Thyroid gland (tissue), 4 donors: ENCODE results near the gene CLIC5.

Source experiments
- CTCF ChIP-seq, 6 experiments: fragments of 200-600 bp in 3 of 6; fragments of 450-650 bp in 3 of 6; sonication (generic) in 3 of 6; IDR thresholded peaks; one replicate each; pipeline ENCODE4 v1.5.1; 2016 to 2019; ENCODE audit warnings: antibody characterized with exemption in 6 of 6, mild to moderate bottlenecking in 2 of 6, inconsistent platforms in 1 of 6, moderate library complexity in 1 of 6
- POLR2A ChIP-seq, 2 donors: fragments of 450-650 bp; IDR thresholded peaks; one replicate each; pipeline ENCODE4 v1.6.1; 2017; ENCODE audit warnings: antibody characterized with exemption in 2 of 2, mild to moderate bottlenecking in 2 of 2, moderate library complexity in 1 of 2

- no peak for TF ChIP-seq CTCF (IDR thresholded peaks at IDR 0.05)
- no peak for TF ChIP-seq POLR2A (IDR thresholded peaks at IDR 0.05)
These were observed 116.5 kb downstream of the CLIC5 start for GRCh38 chr6:45898941-45899682.
